Fibroblast of villous mesenchyme (primary cell): ENCODE measurements around the gene BCL7C. TPM values are rescaled to one million over a fixed set of nuclear protein-coding genes. Genes with fewer than 3 reads are reported as not detected.

Experiments used
- DNase-seq: peaks from one replicate; pipeline ENCODE4 v3.0.0-alpha.2; 2010; ENCODE audit warnings: low read depth
- H3K4me3 ChIP-seq: 2 replicates; pipeline ENCODE4 v1.5.1; 2011; ENCODE audit warnings: low read depth, mild to moderate bottlenecking, low read length
- CTCF ChIP-seq: IDR thresholded peaks from 2 replicates; pipeline ENCODE4 v1.5.1; 2012; ENCODE audit warnings: low read depth, mild to moderate bottlenecking, low read length; ENCODE audit not compliant: insufficient read depth
- total RNA-seq: library from RNA; depleted of rRNA; stranded (reverse); fragments of >200 nt; gene quantifications from 2 replicates; pipeline ENCODE4 v1.2.3, GENCODE V29; 2012

BCL7C gene
- total RNA-seq, 1 donor, result 35.0 TPM

- no peak overlapping the region for H3K4me3 ChIP-seq
- no peak for DNase-seq
- TF ChIP-seq CTCF, result no peak
Observed at GRCh38 chr16:30931068-30931650, 37.3 kb upstream of the BCL7C start.

- no peak overlapping the region for H3K4me3 ChIP-seq
- no peak for DNase-seq
- no peak for TF ChIP-seq CTCF
Observed at GRCh38 chr16:30930160-30930571, 36.3 kb upstream of the BCL7C start.

GRCh38 chr16:30929167-30929566 lies 35.3 kb upstream of the BCL7C start:
- DNase-seq, result no peak
- TF ChIP-seq CTCF, result no peak
- no peak overlapping the region for H3K4me3 ChIP-seq

GRCh38 chr16:30928390-30928789 lies 34.5 kb upstream of the BCL7C start:
- no peak for DNase-seq
- TF ChIP-seq CTCF, result no peak

GRCh38 chr16:30927789-30928378 lies 34.0 kb upstream of the BCL7C start:
- DNase-seq, result peak; percentile 27
- TF ChIP-seq CTCF, result no peak
- no peak overlapping the region for H3K4me3 ChIP-seq

More at GRCh38 chr16:30928390-30928789, 34.5 kb upstream of the BCL7C start:
- no peak overlapping the region for H3K4me3 ChIP-seq

- H3K4me3 ChIP-seq, result no peak overlapping the region
- TF ChIP-seq CTCF, result no peak
- DNase-seq, result no peak
Observed at GRCh38 chr16:30926937-30927788, 33.3 kb upstream of the BCL7C start.
